A673 (cell line): ENCODE results near the gene HS3ST6. TPM values are rescaled to one million over a fixed set of nuclear protein-coding genes. Genes with fewer than 3 reads are reported as not detected.

Experiments
- BruUV-seq: library from RNA; stranded (reverse); fragments of 400-500 nt; replicated peaks from 2 replicates; lab custom pipeline; 2021; lab: Mats Ljungman, UMichigan
- CTCF ChIA-PET: fragments of 300-600 bp; sonication (Branson Sonifier 250); formaldehyde crosslinking; loops from one replicate; lab custom pipeline; 2022; ENCODE audit warnings: antibody characterized with exemption; lab: Charles Lee
- POLR2A ChIA-PET: fragments of 300-600 bp; sonication (Branson Sonifier 250); formaldehyde crosslinking; loops from one replicate; lab custom pipeline; 2022; ENCODE audit warnings: antibody characterized with exemption; ENCODE audit not compliant: low non-redundant PET; lab: Charles Lee
- DNase-seq: peaks from one replicate; pipeline ENCODE4 v3.0.0-alpha.2; 2015; ENCODE audit warnings: low spot score
- H3K27ac ChIP-seq: fragments of 200-600 bp; sonication (generic); 2 replicates; pipeline ENCODE4 v1.5.1; 2016; ENCODE audit warnings: mixed run types, low read depth, mild to moderate bottlenecking, mixed read lengths, antibody characterized with exemption, low read length; ENCODE audit not compliant: poor library complexity, severe bottlenecking
- H3K27me3 ChIP-seq: fragments of 200-600 bp; sonication (generic); replicated peaks from 2 replicates; pipeline ENCODE4 v1.6.1; 2017; ENCODE audit warnings: mixed run types, low read depth, mild to moderate bottlenecking, mixed read lengths, antibody characterized with exemption, low read length; ENCODE audit not compliant: insufficient read depth, poor library complexity
- H3K36me3 ChIP-seq: fragments of 200-600 bp; sonication (generic); 2 replicates; pipeline ENCODE4 v1.6.1; 2016; ENCODE audit warnings: mixed run types, mild to moderate bottlenecking, mixed read lengths, antibody characterized with exemption, low read length; ENCODE audit not compliant: insufficient read depth, poor library complexity, severe bottlenecking
- H3K4me1 ChIP-seq: fragments of 200-600 bp; sonication (generic); 2 replicates; pipeline ENCODE4 v1.6.1; 2017; ENCODE audit warnings: mixed run types, mild to moderate bottlenecking, mixed read lengths, antibody characterized with exemption, low read length; ENCODE audit not compliant: insufficient read depth, poor library complexity, severe bottlenecking
- H3K4me3 ChIP-seq: fragments of 200-600 bp; sonication (generic); 2 replicates; pipeline ENCODE4 v1.5.1; 2016; ENCODE audit warnings: low read depth, mixed run types, mild to moderate bottlenecking, mixed read lengths, low read length; ENCODE audit not compliant: poor library complexity, severe bottlenecking
- H3K9me3 ChIP-seq: fragments of 200-600 bp; sonication (generic); 2 replicates; pipeline ENCODE4 v1.6.1; 2016; ENCODE audit warnings: mixed run types, low read depth, mild to moderate bottlenecking, mixed read lengths, antibody characterized with exemption, low read length; ENCODE audit not compliant: poor library complexity, severe bottlenecking
- EZH2 ChIP-seq: fragments of 200-600 bp; sonication (generic); IDR thresholded peaks from 2 replicates; pipeline ENCODE4 v1.6.1; 2017; ENCODE audit warnings: borderline replicate concordance, low read depth, mild to moderate bottlenecking, mixed read lengths, antibody characterized with exemption, low read length; ENCODE audit not compliant: poor library complexity, severe bottlenecking
- intact Hi-C: fragments of 100-400 bp; cut with micrococcal nuclease; formaldehyde crosslinking; loops from one replicate; pipeline ENCODE4 v1.10.0; 2022; ENCODE audit not compliant: unreplicated experiment
- total RNA-seq: library from RNA; stranded (reverse); gene quantifications from 2 replicates; pipeline ENCODE4 v1.2.3, GENCODE V29; 2021
- TF ChIP-seq, protein P1 (sequence below): fragments of 300-800, 200-600 bp; sonication (generic); conservative IDR thresholded peaks from 2 replicates; pipeline ENCODE4 v1.5.1; 2017; ENCODE audit warnings: low read depth, mild to moderate bottlenecking, antibody characterized with exemption, low read length, moderate library complexity, mixed read lengths

Gene HS3ST6
- total RNA-seq, 1 experiment from 2014 or later, result not detected

DNA sequence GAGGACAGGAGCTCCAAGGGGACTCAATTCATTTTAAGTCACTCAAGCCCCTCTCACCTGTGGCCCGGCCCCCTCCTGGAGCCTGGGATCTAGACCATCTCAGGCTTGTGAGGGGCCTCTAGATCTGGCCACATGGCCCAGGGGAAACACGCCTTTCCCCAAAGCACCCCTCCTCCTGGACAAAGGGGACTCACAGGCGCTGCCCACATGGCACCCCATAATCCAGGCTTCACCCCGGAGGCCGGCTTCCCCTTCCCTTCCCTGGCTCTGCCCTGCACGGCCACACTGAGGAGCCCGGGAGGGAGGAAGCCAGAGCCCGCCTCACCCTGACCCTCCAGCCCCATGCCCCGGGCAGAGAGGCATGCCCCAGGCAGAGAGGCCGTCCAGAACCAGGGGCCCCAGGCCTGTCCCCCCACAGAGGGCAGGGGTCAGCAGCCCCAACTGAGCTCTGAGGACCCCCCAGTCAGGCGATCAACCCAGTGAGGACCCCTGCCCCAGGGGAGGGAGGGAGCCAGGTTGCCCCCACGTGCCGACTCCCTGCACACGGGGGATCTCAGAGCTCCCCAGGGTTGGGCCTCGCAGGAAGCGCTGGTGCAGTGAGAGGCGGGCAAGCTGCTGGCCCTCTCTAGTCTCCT lies 10.9 kb downstream of the HS3ST6 start:
- Histone ChIP-seq H3K4me3 (no peak overlapping the region), H3K27ac (no peak overlapping the region), H3K4me1 (no peaks in the 10 kb centered on the region), H3K27me3 (no peaks in the 10 kb centered on the region), H3K9me3 (no peaks in the 10 kb centered on the region), H3K36me3 (no peaks in the 10 kb centered on the region)
- DNase-seq, result no peak
- intact Hi-C loops, result no loop called here
- ChIA-PET POLR2A (interaction anchor here (0.6 kb wide), 1 partner anchor 21 kb away, joined by 16 read pairs; no protein-coding TSS in a partner anchor), CTCF (no interaction called here)
- no peak for TF ChIP-seq EZH2
- TF ChIP-seq, protein P1, sequence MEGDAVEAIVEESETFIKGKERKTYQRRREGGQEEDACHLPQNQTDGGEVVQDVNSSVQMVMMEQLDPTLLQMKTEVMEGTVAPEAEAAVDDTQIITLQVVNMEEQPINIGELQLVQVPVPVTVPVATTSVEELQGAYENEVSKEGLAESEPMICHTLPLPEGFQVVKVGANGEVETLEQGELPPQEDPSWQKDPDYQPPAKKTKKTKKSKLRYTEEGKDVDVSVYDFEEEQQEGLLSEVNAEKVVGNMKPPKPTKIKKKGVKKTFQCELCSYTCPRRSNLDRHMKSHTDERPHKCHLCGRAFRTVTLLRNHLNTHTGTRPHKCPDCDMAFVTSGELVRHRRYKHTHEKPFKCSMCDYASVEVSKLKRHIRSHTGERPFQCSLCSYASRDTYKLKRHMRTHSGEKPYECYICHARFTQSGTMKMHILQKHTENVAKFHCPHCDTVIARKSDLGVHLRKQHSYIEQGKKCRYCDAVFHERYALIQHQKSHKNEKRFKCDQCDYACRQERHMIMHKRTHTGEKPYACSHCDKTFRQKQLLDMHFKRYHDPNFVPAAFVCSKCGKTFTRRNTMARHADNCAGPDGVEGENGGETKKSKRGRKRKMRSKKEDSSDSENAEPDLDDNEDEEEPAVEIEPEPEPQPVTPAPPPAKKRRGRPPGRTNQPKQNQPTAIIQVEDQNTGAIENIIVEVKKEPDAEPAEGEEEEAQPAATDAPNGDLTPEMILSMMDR, result no peak
- no TSS peak for BruUV-seq

GRCh38 chr16:1906846-1907165 lies 11.4 kb downstream of the HS3ST6 start:
- POLR2A ChIA-PET, result interaction anchor here (0.6 kb wide), 1 partner anchor 21 kb away, joined by 16 read pairs; no protein-coding TSS in a partner anchor
- no peak for DNase-seq
- no peaks in the 10 kb centered on the region for H3K36me3 ChIP-seq
- TF ChIP-seq EZH2, result no peak
- TF ChIP-seq, protein P1, result no peak
- CTCF ChIA-PET, result no interaction called here
- no peak overlapping the region for H3K4me3 ChIP-seq
- no peaks in the 10 kb centered on the region for H3K9me3 ChIP-seq
- H3K27ac ChIP-seq, result no peak overlapping the region
- no peaks in the 10 kb centered on the region for H3K27me3 ChIP-seq
- H3K4me1 ChIP-seq, result no peaks in the 10 kb centered on the region
- BruUV-seq, result no TSS peak
- intact Hi-C loops, result no loop called here

DNA sequence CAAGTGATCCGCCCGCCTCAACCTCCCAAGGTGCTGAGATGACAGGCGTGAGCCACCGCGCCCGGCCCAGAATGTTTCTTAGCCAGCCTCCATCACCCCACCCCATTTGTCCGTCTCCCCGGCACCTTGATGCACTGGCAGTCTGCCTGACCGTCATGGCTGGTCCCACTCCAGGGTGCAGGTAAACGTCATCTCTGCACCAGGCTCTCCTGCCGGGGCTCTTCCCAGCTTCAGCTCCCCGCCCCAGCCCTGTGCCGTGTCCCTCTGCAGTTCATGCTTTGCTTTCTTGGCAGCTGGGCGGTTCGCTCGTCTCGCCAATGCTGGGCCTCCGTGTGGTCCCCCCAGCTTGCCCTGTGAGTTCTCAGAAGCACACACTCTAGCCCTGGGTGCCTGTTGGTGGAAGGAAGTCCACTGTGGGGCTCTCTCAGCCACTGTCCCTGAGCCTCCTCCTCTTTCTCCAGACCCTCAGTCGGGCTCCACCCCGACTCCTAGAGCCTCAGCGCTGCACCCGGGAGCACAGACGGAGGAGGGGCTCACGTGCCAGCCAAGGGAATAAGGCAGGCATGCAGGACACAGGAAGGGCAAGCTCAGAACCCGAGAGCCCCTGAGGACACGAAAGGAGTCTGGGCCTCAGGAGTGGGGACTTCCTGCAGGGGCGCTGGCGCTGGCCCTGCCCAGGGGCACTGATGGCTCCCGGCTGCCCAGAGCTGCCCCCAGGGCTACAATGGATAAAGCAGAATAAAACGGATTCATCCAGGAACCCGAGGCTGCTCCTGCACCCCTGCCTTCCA lies 12.0 kb downstream of the HS3ST6 start:
- no peak for DNase-seq
- no peaks in the 10 kb centered on the region for H3K9me3 ChIP-seq
- ChIA-PET CTCF (no interaction called here), POLR2A (no interaction called here)
- no peaks in the 10 kb centered on the region for H3K27me3 ChIP-seq
- BruUV-seq, result no TSS peak
- no peak overlapping the region for H3K4me3 ChIP-seq
- no peaks in the 10 kb centered on the region for H3K4me1 ChIP-seq
- no peak for TF ChIP-seq EZH2
- TF ChIP-seq, protein P1, result no peak
- no peaks in the 10 kb centered on the region for H3K36me3 ChIP-seq
- H3K27ac ChIP-seq, result no peak overlapping the region
- intact Hi-C loops, result no loop called here
